Left renal pelvis (tissue), 4 donors: ENCODE data around the gene KDM2A. TPM values are rescaled to one million over a fixed set of nuclear protein-coding genes. Genes with fewer than 3 reads are reported as not detected.

Experiments
- DNase-seq, 4 donors: peaks; one replicate each; pipeline ENCODE4 v3.0.0-alpha.2; 2013; ENCODE audit warnings: low read depth in 4 of 4, low spot score in 3 of 4
- polyA plus RNA-seq, 4 donors: library from polyadenylated mRNA; unstranded; fragments of 120-200 nt; gene quantifications; one replicate each; pipeline ENCODE4 v1.2.1, GENCODE V29; 2013; ENCODE audit not compliant: insufficient read length in 4 of 4

KDM2A gene
- polyA plus RNA-seq, 4 donors = 62.1 to 84.3 (median 74.2) TPM

DNA sequence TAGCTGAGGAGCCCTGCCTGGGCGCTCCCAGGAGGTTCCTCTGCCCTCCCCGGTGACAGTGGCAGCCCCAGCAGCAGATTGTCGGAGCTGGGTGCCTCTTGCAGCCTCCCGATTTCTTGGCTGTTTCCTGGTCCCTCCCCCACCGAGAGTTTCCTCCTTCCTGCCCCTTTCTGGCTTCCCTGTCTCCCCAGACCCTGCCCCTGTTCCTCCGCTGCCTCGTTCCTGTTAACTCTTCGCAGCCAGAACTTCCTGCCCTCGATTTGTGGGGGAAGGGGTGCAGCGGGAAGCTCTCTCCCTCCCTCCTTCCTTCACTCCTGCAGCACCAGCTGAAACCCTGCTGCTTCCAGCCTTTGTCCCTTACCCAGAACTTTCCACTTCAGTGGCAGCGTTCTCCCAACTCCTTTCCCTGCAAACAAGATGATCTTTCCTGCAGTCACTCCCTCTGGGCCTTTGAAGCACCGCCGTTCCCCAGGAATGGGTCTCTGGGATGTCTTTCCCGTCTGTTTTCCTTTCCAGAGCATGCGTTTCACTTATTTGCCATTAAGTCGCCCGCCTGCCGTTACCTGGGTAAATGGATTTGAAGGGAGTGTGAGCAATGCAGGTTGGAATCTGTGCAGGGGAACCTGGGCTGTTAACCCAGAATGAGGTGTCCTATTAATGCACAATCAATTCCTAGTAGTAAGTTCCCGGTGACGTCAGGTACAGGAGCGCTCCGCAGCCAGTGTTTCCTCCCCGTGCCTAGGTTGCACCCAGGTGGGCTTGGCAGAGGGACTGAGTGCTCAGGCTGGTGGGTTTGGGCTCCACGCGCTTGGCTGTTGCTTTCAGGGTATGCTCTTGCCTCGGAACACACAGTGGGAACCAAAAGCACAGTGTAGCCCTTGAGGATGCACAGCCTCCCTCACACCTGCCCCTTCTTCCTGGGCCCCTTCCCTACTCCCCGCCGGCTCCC, 151.5 kb downstream of the KDM2A start:
- DNase-seq = no peak

DNA sequence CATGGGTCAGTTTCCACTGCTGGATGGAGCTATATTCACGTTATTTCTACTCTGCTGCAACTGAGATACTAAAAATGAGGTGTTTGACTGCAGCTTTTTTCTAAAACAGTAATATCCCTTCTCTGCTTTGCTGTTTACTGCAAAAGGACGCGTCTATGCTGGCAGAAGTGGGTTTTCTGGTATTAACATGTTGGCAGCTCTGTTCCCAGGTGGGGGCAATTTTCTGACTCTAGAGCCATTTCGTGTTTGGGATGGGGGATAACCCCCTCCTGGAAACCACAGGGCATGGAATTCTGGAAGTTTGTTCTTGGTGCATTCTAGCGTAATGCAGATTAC, 152.1 kb downstream of the KDM2A start:
- DNase-seq = no peak

DNA sequence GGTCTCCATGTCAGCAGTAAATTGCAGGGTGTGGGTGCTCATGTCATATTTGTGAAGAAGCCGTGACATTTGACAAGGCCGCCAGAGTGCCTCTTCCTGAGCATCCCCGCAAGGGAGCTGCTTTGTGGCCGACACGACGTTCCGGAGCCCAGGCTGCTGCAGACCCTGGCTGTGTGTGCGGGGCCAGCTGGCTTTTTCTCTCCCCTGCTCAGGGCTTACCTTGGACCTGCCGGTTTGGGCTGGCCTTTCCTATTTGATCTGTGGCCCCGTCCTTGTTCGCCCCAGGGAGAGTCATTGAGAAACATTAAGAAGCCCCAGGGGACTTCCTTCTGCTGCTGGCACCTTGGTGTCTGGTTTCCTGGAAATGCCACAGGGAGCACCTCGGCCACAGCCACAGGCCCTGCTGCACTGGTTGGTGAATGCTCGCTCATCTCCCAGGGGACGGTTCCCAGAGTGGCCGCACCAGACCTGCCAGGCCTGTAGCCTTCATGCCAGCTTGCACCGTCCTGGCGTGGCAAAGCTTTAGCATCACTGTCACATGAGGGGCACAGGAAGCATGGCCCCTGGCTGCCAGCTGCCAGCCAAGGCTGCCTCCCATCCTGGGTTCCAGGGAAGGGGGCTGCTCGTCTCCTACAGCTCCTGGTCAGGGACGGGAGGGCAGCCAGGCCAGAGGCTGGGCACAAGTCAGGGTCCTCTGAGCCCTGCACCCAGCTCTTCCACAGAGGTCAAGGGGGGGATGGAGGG, 152.7 kb downstream of the KDM2A start:
- no peak for DNase-seq

DNA sequence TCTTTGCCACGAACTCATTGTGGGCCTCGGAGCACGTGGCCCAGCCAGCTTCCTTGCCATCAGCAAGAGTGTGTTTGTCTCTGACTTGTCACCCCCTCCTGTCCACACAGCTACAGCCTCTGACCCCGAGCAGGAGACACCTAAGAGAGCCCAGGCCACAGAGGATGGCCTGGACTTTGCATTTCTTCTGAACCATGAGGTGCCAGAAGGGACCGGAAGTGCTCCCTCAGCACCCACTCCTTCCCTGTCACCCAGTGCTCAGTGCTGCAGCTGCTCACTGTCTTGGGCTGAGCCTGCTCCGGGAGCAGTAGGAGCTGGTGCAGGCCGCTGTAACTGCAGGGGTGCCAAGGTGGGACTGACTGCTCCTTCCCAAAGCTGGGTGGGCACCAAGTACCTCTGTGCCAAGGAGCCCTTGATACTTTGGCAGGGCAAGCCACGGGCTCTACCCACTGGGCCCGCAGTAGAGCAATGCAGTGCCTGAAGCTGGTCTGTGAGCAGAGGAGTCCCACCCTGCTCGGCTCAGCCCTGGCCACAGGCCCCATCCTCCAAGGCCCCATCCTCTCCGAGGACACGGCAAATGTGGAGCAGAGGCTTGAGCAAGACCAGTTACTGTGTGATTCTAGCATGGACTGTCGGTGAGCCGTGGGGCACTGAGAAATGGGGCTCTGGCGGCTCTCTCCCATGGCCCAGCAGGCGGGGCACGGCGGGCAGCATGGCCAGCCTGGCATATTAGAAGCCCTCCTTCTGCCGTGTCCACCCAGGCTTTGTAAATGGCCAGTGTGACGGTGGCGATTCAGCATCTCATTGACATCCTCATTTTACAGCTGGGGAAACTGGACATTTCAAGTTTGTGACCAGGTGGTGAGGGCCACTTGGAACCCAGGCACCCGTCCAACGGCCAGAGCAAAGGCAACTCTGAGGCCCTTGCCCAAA, 153.5 kb downstream of the KDM2A start:
- DNase-seq = no peak

DNA sequence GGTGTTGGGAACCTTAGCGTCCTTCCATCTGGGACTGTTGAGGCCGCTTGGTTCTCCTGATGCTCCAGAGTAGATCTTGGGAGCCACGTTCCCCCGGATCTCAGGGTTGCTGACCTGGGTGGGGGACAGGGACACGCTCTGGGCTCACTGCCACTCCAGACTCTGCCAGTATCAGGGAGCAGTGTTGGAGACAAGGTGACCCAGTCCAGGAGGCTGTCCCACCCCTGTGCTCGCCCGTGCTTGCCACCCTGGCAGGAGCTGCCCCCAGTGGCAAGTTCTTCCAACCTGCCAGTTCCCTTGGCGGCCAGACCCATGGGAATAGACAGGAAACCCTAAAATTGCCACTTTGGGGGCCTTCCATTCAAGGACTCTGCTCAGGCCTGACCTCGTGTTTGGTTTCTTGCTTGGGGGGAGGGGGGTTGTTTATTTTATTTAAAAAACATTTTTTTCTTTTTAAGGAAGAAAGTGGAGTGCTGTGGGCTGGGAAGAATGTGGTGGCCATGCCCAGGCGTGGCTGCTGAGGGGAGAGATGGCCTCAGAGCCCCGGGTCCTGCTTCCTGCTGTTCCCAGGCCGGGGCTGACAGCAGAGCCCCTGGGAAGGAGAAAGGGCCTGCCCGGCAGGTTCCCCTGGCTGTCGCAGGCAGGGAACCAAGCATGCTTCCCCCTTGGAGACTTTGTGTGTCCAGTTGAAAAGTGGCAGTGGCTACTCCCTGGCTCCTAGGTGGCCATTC, 154.4 kb downstream of the KDM2A start:
- no peak for DNase-seq

DNA sequence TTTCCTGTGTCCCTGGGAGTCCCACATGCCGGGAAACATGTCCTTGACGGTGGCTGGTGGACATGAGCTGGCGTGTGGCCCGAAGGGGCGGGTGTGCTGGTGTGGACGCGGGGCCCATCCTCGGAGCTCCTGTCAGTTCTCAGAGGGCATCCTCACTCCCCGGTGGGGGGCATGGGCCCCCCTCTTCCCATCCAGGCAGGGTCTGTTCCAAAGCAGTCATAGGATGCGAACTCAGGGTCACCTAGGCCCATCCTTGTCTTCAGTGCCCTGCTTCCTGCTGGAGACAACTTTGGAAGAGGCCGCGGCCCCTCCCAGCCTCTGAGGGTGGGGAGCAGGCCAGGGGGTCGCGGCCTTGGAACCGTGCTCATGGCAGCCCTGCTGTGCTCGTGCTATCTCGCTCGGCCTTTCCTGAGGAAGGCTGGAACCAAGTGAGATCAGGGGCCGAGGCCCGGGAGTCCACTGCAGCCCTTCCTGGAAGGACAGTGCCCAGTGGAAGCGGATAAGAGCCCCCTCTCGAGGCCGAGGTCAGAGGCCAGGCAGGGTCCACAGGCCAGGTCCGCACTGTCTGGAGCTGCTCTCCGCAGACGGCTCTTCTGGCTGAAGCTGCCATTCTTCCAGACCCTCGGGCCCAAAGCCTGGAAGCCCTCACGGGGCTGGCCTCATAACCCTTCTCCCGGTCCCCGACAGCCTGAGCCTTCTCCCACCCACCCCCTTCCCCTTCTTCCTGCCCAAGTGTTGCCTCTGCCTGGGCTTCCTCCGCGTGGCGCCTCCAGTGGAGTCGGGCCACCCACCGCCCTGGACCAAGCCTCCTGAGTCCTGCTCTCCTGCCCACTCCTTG, 155.9 kb downstream of the KDM2A start:
- no peak for DNase-seq

DNA sequence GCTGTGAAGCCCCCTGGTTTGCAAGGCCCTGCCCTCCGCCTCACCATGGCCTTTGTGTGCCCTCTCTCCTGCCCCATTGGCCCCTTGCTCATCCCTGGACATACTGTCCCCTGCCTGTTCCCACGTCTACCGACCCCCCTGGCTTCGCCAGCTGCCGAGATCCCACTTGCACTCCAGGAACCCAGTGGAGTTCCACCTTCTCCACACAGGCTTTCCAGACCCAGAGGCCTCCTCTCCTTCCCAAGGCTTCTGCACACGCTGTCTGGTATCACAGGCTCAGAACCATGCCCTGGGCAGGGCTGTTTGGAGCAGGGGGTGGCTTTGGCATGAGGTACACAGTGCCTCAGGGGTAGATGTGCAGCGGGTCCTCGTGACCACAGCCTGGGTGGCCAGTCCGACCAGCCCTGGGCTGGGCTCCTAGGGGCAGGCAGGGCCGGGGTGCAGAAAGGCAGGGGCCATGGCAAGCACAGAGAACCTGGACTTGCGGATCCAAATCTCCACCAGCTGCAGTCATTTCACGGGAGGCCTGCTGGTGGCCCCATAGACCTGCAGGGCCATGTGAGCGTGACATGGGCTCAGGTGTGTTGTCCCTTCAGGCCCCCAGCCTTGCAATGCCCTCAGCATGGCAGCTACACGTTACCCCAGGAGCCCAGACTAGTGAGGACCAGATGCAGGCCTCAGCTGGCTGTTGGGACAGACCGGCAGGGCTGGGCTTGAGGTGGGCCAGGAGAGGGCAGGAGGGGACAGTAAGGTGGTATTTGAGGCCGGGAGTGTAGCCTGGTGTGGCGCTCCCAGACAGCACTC, 156.7 kb downstream of the KDM2A start:
- no peak for DNase-seq

DNA sequence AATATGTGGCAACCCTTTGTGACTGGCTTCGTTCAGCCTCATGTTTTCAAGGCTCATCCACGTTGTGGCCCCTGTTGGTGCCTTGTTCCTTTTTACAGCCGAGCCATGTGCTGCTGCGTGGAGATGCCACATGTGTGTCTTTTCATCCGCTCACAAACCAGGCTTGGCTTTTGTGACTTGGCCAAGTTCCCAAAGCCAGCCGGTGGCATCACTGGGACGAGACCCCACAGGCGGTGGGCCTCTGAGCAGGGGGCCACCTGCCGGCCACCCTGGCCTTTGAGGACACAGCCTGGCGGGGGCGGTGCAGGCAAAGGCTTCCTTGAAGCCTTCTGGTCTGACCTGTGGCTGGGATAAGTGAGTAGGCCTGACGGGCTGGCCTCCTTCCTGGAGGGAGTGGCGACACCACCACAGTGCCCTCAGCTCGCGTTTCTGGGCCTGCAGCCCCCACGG, 157.7 kb downstream of the KDM2A start:
- no peak for DNase-seq

DNA sequence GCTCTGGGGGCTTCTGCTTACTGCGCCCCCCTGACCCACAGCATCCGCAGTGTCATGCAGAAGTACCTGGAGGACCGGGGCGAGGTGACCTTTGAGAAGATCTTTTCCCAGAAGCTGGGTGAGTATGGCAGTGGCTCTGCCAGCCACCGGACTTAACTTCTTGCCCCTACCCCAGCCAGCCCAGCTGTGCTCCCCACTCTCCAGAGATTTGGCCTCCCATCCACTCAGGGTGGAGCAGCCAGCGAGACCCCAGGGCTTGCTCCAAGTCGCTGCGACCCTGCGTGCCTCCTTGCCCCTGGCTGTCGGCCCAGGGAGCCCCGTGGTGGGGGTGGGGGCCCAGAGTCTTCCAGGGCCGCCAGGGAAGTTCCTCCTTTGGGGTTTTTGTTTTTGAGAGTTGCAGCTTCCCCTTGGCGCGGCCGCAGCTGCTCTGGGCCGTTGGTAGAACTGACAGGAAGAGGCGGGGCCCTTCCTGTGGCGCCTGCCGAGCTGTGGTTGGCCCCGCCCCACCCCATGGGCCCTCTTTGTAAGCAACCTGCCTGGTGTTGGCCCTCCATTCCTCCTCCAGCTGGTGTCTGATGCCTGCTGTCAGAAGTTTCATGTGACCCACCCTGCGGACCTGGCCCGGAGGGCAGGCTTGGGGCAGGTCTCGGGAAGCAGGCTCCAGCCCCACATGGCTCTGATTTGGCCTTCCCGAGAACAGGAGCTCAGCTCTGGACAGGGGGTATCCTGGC, 158.3 kb downstream of the KDM2A start:
- DNase-seq = no peak

DNA sequence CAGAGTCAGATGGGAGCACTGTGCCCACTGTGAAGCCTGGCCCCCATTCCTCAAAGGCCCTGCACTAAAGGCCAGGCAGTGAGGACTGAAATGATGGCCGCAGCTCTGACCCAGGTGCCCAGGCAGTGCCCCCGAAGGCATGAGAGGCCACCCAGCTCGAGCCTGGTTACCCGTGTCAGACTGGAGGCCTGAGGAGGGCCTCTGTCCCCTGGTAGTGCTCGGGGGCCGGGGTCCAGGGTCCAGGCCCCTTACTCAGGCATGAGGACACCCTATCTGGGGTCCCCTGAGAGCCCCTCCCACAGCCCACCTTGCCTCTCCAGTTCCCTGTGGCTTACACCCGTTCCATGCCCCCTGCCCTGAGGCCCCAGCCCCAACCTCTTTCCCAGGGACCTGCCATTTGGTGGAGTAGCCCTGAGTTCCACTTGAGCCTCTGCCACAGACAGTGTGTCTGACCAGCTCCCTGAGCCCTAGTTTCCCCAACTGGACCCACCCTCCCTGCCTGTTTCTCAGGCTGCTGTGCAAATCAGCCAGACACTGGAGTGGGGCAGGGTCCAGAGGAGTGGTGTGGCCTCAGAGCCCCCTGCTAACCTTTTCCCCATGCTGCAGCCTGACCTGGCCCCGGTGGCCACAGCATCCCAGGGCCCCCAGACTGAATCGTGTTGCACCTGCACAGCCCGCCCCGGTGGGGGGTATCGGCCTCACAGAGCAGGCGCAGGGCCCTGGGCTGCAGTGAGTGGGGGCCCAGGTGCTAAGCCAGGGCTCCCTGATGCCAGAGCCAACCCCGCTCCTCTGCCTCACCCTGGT, 159.3 kb downstream of the KDM2A start:
- DNase-seq = no peak

DNA sequence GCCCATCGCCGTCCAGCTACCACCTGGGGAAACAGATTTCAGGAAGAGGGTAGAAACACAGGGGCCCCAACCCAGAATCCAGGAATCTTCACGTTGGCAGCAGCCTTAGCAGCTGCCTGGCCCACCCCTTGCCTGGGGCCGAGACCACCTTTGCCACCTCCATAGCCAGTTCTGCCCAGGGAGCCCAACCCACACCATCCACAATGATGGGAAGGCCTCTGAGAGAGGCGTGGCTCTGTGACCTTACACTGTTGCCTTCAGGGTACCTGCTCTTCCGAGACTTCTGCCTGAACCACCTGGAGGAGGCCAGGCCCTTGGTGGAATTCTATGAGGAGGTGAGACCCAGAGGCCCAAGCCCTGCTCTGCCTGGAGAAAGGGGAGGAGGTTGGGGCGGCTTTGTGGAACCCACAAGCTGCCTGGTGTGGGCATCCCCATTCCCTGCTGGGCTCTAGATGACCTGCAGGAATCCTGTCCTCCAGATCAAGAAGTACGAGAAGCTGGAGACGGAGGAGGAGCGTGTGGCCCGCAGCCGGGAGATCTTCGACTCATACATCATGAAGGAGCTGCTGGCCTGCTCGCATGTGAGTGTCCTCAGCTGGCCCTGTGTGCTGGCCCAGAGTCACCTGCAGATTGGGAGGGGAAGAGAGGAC, 160.0 kb downstream of the KDM2A start:
- DNase-seq = no peak

DNA sequence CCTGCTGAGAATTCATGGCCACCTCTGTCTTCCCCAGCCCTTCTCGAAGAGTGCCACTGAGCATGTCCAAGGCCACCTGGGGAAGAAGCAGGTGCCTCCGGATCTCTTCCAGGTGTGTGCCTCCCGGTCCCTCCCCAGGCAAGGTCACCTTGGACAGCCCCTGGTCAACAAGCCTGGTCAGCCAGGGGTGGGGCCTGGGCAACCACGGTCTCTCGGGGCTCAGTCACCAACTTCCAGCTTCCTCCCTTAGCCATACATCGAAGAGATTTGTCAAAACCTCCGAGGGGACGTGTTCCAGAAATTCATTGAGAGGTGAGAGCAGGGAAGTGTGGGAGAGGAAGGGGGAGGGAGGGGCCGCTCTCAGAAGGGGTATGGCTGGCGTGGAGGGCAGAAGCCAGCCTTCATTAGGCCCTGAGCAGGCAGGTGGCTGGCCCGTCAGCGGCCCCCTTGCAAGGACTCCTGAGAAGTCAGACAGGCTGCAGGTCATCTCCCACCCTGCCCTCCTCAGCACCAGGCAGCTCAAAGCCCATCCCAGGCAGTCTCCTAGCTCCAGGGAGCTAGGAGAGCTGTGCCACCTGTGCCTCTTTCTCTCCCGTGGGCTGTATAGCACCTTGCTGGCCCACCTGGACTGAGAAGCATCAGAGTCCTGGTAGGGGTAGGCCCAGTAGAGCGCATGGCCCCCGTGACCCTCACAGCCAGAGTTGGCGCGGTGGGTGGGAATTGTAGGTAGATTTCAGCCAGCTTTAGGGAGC, 160.7 kb downstream of the KDM2A start:
- DNase-seq = no peak

DNA sequence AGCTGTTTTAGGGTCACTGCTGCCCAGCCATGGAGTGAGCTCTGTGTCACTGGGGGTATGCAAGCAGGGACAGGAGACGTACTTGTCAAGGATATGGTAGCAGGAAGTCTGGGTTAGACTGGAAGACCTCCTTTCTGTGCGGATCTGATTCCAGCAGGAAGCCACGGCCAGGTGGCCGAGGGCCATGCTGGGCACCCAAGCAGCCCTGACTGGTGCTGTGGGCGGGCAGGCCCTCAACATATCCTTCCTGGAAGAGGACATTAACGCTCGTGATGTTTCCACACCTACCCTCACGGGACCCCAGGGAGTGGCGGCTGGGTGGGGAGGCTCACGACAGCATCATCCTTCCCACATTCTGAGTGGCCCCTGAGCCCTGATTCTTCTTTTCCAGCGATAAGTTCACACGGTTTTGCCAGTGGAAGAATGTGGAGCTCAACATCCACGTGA, 161.3 kb downstream of the KDM2A start:
- no peak for DNase-seq

DNA sequence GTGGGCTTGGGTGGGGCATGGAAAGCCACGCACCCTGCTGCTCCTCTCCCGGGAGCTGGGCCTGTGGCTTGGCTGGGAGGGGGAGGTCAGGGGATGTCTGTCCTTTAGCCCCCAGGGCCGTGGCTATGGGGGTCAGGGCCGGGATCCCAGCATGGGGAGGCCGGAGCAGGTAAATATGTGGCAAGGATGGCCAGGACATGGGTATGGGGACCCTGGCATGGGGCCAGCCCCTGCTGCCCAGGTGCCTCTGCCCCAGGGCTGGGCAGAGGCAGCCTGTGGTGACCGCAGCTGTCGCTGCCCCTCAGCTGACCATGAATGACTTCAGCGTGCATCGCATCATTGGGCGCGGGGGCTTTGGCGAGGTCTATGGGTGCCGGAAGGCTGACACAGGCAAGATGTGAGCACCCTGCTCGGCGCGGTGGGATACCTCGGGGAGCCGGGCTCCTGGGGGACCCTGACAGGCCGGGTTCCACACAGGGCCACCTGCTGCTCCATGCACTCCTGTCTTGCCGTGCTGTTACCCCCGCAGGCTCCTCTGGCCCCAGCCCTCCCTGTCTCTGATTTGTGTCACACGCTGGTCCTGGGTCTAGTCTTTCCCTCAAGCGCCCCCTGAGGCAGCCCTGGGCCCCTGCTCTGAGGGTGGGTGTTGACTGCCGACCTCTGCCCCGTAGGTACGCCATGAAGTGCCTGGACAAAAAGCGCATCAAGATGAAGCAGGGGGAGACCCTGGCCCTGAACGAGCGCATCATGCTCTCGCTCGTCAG, 161.9 kb downstream of the KDM2A start:
- DNase-seq = no peak
